Transverse colon (tissue), 4 donors: ENCODE data around the gene XCR1. TPM values are rescaled to one million over a fixed set of nuclear protein-coding genes. Genes with fewer than 3 reads are reported as not detected.
A peak's percentile ranks its signal among the peaks of the same experiment; 100 is the strongest.
"Not testable (repeated sequence)": the region's sequence is repeated elsewhere in the genome, so short reads cannot be mapped to it uniquely, and the experiment has no call there.

Experiments
- DNase-seq: peaks from one replicate; pipeline ENCODE4 v3.0.0-alpha.2; 2019
- H3K27ac ChIP-seq, 4 donors: fragments of 200-600 bp; sonication (generic); 2 replicates each; pipeline ENCODE4 v1.5.1; 2016 to 2018; ENCODE audit warnings: inconsistent platforms in 4 of 4
- H3K27me3 ChIP-seq: fragments of 200-600 bp; sonication (generic); 2 replicates; pipeline ENCODE4 v1.5.1; 2017; ENCODE audit warnings: inconsistent platforms
- H3K36me3 ChIP-seq, 4 donors: fragments of 200-600 bp; sonication (generic); 2 replicates each; pipeline ENCODE4 v1.5.1; 2017 to 2019; ENCODE audit warnings: inconsistent platforms in 4 of 4
- H3K4me1 ChIP-seq, 4 donors: fragments of 200-600 bp; sonication (generic); 2 replicates each; pipeline ENCODE4 v1.5.1; 2017 to 2020; ENCODE audit warnings: inconsistent platforms in 4 of 4
- H3K4me3 ChIP-seq, 4 donors: fragments of 200-600 bp; sonication (generic); 1 replicate in 1 of 4; 2 replicates in 3 of 4; pipeline versions ENCODE4 v1.5.1 to v1.6.1; 2017 to 2019; ENCODE audit warnings: inconsistent platforms in 4 of 4
- H3K9me3 ChIP-seq, 2 donors: fragments of 200-600 bp; sonication (generic); 2 replicates each; pipeline ENCODE4 v1.5.1; 2017 to 2019; ENCODE audit warnings: inconsistent platforms in 2 of 2
- EP300 ChIP-seq: sonication (generic); formaldehyde crosslinking; IDR thresholded peaks from one replicate; pipeline ENCODE4 v1.6.1; 2017; ENCODE audit warnings: antibody characterized with exemption, low read depth
- POLR2A ChIP-seq: fragments of 450-650 bp; IDR thresholded peaks from one replicate; pipeline ENCODE4 v1.6.1; 2016; ENCODE audit warnings: antibody characterized with exemption, mild to moderate bottlenecking, moderate library complexity
- POLR2AphosphoS5 ChIP-seq, 3 donors: sonication (generic); formaldehyde crosslinking; IDR thresholded peaks; one replicate each; pipeline ENCODE4 v1.6.1; 2016; ENCODE audit warnings: antibody characterized with exemption in 3 of 3
- WGBS, 2 donors: methylation state at CpG; one replicate each; pipeline ENCODE4 v1.1.5; 2018; ENCODE audit warnings: low coverage in 1 of 2; 5-methylcytosine and 5-hydroxymethylcytosine counted together
- in situ Hi-C, 4 donors: fragments of 200-750 bp; cut with MboI; loops; one replicate each; pipeline versions ENCODE4 v1.15.0 to v1.15.1; 2017; ENCODE audit warnings: low sequenced_read_pairs in 3 of 4, low pct_ligation_motif_present in 1 of 4, low pct_unique_long_range_greater_than_20kb in 1 of 4
- intact Hi-C: fragments of 100-400 bp; cut with DNase I; formaldehyde crosslinking; loops from one replicate; pipeline ENCODE4 v1.15.1; 2023; ENCODE audit warnings: low total_unique reads
- total RNA-seq, 4 donors: library from RNA; depleted of rRNA; stranded (reverse); fragments of >200 nt; gene quantifications; one replicate each; pipeline ENCODE4 v1.1.0, GENCODE V29; 2016
- TF ChIP-seq, protein P1 (sequence below), 5 experiments: fragments of 200-600 bp in 3 of 5; fragments of 450-650 bp in 2 of 5; sonication (generic) in 3 of 5; IDR thresholded peaks; 1 replicate in 2 of 5; 2 replicates in 3 of 5; pipeline ENCODE4 v1.5.1; 2016 to 2017; ENCODE audit warnings: antibody characterized with exemption in 5 of 5, inconsistent platforms in 3 of 5, mild to moderate bottlenecking in 2 of 5, moderate library complexity in 1 of 5

Gene XCR1
- total RNA-seq, 4 donors from 2014 or later = 0.14 to 0.32 TPM; not detected in 2

DNA sequence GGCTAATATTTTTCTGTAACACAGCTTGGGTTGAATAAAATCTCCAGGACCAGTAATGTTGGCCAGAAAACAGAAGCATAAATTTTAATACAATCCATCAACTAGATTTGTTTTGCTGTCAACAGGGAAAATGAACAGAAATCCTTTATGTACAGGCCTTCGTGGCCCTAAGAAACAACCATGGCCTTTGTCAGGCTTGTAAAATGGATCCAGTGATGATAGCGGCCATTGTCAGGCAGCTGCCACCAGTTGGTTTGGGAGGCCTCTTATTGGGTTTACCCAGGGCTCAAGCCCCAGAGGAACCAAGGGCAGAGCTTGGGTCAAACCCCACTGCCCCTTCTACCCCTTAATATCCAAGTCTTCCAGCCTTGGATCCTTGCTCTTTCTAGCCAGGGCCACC is 26.1 kb downstream of the XCR1 start:
- in situ Hi-C loops (no loop called here), intact Hi-C loops (no loop called here)
- H3K36me3 ChIP-seq = no peaks in the 10 kb centered on the region

DNA sequence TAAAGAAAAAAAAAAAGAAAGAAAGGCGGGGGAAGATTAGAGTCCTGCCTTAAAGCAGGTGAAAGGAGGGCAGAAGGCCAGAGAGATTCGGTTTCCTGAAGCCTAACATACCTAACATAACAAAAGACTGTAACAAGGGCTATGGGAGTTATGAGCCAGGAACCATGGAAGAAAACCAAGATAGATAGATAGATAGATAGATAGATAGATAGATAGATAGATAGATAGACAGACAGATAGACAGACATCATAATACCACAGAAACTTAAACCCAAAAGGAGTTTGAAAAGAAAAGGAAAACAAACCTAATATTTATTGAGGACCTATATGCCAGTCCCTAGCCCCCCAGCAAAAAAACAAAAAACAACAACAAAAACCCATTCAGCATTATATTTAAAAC is 29.3 kb downstream of the XCR1 start:
- intact Hi-C loops = no loop called here
- in situ Hi-C loops = no loop called here
- no peak for DNase-seq
- Histone ChIP-seq H3K4me1 (peaks cover 12 to 27% (median 19%) of the 10 kb centered on the region in 4 donors), H3K36me3 (no peaks in the 10 kb centered on the region), H3K27ac (no peak overlapping the region), H3K9me3 (no peaks in the 10 kb centered on the region), H3K27me3 (no peaks in the 10 kb centered on the region), H3K4me3 (no peak overlapping the region)
- TF ChIP-seq POLR2A = no peak
- no peak for TF ChIP-seq POLR2AphosphoS5 (IDR thresholded peaks at IDR 0.05)
- TF ChIP-seq, protein P1, sequence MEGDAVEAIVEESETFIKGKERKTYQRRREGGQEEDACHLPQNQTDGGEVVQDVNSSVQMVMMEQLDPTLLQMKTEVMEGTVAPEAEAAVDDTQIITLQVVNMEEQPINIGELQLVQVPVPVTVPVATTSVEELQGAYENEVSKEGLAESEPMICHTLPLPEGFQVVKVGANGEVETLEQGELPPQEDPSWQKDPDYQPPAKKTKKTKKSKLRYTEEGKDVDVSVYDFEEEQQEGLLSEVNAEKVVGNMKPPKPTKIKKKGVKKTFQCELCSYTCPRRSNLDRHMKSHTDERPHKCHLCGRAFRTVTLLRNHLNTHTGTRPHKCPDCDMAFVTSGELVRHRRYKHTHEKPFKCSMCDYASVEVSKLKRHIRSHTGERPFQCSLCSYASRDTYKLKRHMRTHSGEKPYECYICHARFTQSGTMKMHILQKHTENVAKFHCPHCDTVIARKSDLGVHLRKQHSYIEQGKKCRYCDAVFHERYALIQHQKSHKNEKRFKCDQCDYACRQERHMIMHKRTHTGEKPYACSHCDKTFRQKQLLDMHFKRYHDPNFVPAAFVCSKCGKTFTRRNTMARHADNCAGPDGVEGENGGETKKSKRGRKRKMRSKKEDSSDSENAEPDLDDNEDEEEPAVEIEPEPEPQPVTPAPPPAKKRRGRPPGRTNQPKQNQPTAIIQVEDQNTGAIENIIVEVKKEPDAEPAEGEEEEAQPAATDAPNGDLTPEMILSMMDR (IDR thresholded peaks at IDR 0.05) = no peak
- no peak for TF ChIP-seq EP300
- WGBS, 2 donors = 73 to 100% methylated on average over 1 to 2 of the region's 2 CpGs

More for the DNA sequence above, 26.1 kb downstream of the XCR1 start:
- Histone ChIP-seq H3K4me3 (no peak overlapping the region), H3K4me1 (peaks cover 0 to 7% (median under 1%) of the 10 kb centered on the region in 4 donors), H3K27me3 (no peaks in the 10 kb centered on the region), H3K27ac (no peak overlapping the region), H3K9me3 (no peaks in the 10 kb centered on the region)
- WGBS, 2 donors = 88 to 100% methylated on average over 2 of the region's 2 CpGs
- TF ChIP-seq POLR2A = no peak
- no peak for TF ChIP-seq POLR2AphosphoS5 (IDR thresholded peaks at IDR 0.05)
- TF ChIP-seq, protein P1 (IDR thresholded peaks at IDR 0.05) = no peak
- TF ChIP-seq EP300 = no peak
- no peak for DNase-seq

DNA sequence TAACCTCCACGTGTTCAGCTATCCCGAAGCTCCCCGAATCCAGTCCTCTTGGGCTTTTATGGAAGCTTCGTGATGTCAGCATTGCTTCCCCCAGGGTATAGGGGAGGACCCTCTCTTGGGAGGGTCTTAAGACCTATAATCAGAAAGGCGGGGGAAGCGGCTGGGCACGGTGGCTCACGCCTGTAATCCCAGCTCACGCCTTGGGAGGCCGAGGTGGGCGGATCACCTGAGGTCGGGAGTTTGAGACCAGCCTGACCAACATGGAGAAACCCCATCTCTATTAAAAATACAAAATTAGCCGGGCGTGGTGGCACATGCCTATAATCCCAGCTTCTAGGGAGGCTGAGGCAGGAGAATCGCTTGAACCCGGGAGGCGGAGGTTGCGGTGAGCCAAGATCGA is 29.8 kb downstream of the XCR1 start:
- intact Hi-C loops, H3K27ac ChIP-seq, DNase-seq, H3K9me3 ChIP-seq, H3K4me3 ChIP-seq, H3K36me3 ChIP-seq, in situ Hi-C loops, H3K27me3 ChIP-seq: not testable (repeated sequence)
- WGBS, 2 donors = 96 to 98% methylated on average over 10 to 19 of the region's 19 CpGs
- peaks cover 12 to 32% (median 24%) of the 10 kb centered on the region in 4 donors for H3K4me1 ChIP-seq

DNA sequence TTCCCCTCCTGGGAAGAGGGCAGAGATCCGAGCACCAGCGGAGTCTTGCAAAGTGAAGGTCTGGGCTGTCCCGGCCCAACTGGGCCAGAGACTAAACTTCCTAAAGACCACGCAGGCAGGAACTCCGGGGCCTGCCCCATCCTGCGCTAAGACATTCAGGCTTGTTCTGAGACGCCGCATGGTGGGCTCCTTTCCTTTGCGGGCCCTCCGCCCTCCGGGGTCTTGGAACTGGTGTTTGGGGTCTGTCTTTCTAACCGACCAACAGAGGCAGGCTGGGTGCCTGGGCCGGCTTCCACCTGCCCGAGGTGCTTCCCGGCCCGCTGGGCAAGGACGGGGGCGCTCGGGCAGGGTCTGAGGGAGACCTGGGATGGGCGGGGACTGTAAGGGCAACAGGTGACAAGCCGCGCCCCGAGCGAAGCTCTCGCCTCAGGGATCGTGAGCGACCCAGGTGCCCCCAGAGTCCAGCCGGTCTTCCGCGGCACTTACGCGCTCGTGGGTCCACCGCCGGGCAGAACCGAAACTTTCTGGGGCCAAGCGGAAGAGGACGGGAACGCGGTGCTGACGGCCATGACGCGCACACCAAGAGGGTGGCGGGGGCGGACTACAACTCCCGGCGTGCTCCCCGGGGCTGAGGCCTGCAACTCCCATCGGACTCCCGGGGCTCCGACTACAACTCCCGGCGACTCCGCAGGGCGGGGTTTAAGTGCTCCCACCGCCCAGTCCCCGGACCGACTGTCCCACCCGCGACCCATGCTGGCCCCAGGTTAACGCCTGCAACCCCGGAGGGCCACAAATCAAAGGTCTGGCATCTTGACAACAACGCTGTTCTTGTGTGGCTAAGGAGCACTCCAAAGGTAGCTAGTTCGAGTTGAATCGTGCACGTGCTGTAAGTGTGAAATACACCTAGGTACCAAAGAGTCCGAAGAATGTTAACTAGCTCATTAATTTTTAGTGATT is 31.8 kb downstream of the XCR1 start, which contains the start of gene FYCO1:
TSS of gene FYCO1 (minus strand) at position 589 of the 957 bp plus-strand sequence. CDS start 10,914 bp downstream, outside the sequence.
- no peaks in the 10 kb centered on the region for H3K36me3 ChIP-seq
- in situ Hi-C loops (no loop called here), intact Hi-C loops (no loop called here)
- 2 to 20% methylated on average over 4 to 67 of the region's 67 CpGs for WGBS, 2 donors
- peak within 1 kb of the TSS; percentile 92 to 95 (median 94) for H3K27ac ChIP-seq
- peak; percentile 95 for DNase-seq
- peaks cover 12 to 41% (median 29%) of the 10 kb centered on the region in 4 donors for H3K4me1 ChIP-seq
- H3K4me3 ChIP-seq = peak within 1 kb of the TSS; percentile 79 to 96 (median 86)
- no peaks in the 10 kb centered on the region for H3K27me3 ChIP-seq
- no peaks in the 10 kb centered on the region for H3K9me3 ChIP-seq
- TF ChIP-seq EP300 (no peak), POLR2AphosphoS5 (IDR thresholded peaks at IDR 0.05) (peak; percentile 82 to 92 (median 89)), POLR2A (peak; percentile 79)
